ENCODE results near the gene RAP1GAP. TPM values are rescaled to one million over a fixed set of nuclear protein-coding genes. Genes with fewer than 3 reads are reported as not detected.
A peak's percentile ranks its signal among the peaks of the same experiment; 100 is the strongest.

The RAP1GAP gene
- total and polyA plus RNA-seq, 3 donors from 2014 or later: 7.4 to 8.4 (median 8.0) TPM

- Histone ChIP-seq H3K9me3 (no peaks in the 10 kb centered on the region), H3K4me1 (peaks cover 4% of the 10 kb centered on the region), H3K27me3 (no peaks in the 10 kb centered on the region), H3K36me3 (ENCODE audit: low read depth, missing control alignments) (no peaks in the 10 kb centered on the region), H3K27ac (no peak overlapping the region), H3K4me3 (no peak overlapping the region)
- WGBS, 2 donors: 56 to 63% methylated on average over 24 of the region's 26 CpGs
- intact Hi-C loops (cut with DNase I; ENCODE audit: low total_unique reads): no loop called here
- TF ChIP-seq CTCF (IDR thresholded peaks at IDR 0.05): peak; percentile 69 to 80 (median 72)
- TF ChIP-seq POLR2A (IDR thresholded peaks at IDR 0.05): no peak
- peak; percentile 85 for DNase-seq
These were observed 73.9 kb downstream of the RAP1GAP start for GRCh38 chr1:21594935-21595897.

GRCh38 chr1:21594501-21594900 is 74.7 kb downstream of the RAP1GAP start:
- Histone ChIP-seq H3K9me3 (no peaks in the 10 kb centered on the region), H3K27me3 (no peaks in the 10 kb centered on the region), H3K4me3 (no peak overlapping the region), H3K27ac (no peak overlapping the region), H3K4me1 (peaks cover 4% of the 10 kb centered on the region), H3K36me3 (ENCODE audit: low read depth, missing control alignments) (no peaks in the 10 kb centered on the region)
- 82 to 87% methylated on average over 7 to 11 of the region's 11 CpGs for WGBS, 2 donors
- DNase-seq: no peak
- intact Hi-C loops (cut with DNase I; ENCODE audit: low total_unique reads): no loop called here
- TF ChIP-seq POLR2A (IDR thresholded peaks at IDR 0.05) (no peak), CTCF (IDR thresholded peaks at IDR 0.05) (no peak)

- H3K4me1 ChIP-seq: peaks cover 4% of the 10 kb centered on the region
- no peaks in the 10 kb centered on the region for H3K27me3 ChIP-seq
- H3K27ac ChIP-seq: no peak overlapping the region
- intact Hi-C loops (cut with DNase I; ENCODE audit: low total_unique reads): no loop called here
- TF ChIP-seq CTCF (IDR thresholded peaks at IDR 0.05): no peak
- no peak overlapping the region for H3K4me3 ChIP-seq
- 87 to 94% methylated on average over 4 to 8 of the region's 8 CpGs for WGBS, 2 donors
- no peaks in the 10 kb centered on the region for H3K36me3 ChIP-seq (ENCODE audit: low read depth, missing control alignments)
- no peaks in the 10 kb centered on the region for H3K9me3 ChIP-seq
- DNase-seq: no peak
These were observed 75.9 kb downstream of the RAP1GAP start for GRCh38 chr1:21593231-21593630.

GRCh38 chr1:21592086-21592865 is 76.9 kb downstream of the RAP1GAP start:
- H3K36me3 ChIP-seq (ENCODE audit: low read depth, missing control alignments): no peaks in the 10 kb centered on the region

More at GRCh38 chr1:21592086-21592865, 76.9 kb downstream of the RAP1GAP start:
- H3K27me3 ChIP-seq: no peaks in the 10 kb centered on the region
- intact Hi-C loops (cut with DNase I; ENCODE audit: low total_unique reads): no loop called here
- no peaks in the 10 kb centered on the region for H3K9me3 ChIP-seq
- H3K4me1 ChIP-seq: peaks cover 4% of the 10 kb centered on the region
- no peak for DNase-seq
- no peak overlapping the region for H3K4me3 ChIP-seq
- no peak for TF ChIP-seq POLR2A (IDR thresholded peaks at IDR 0.05)
- TF ChIP-seq CTCF (IDR thresholded peaks at IDR 0.05): no peak
- WGBS, 2 donors: 84 to 91% methylated on average over 12 of the region's 12 CpGs
- H3K27ac ChIP-seq: no peak overlapping the region
